BLaER1 treated with 17β-estradiol and CSF1 and Interleukin-3, amounts not matched to agents 10 nM and 100 nM (cell line): ENCODE measurements around the gene SUCNR1.
"Not testable (repeated sequence)": the region's sequence is repeated elsewhere in the genome, so short reads cannot be mapped to it uniquely, and the experiment has no call there.

Source experiments
- H3K27ac ChIP-seq, 11 experiments: shearing (Covaris generic); formaldehyde crosslinking; 2 replicates each; pipeline ENCODE4 v1.8.1; 2022
- H3K27me3 ChIP-seq, 11 experiments: shearing (Covaris generic); formaldehyde crosslinking; 2 replicates each; pipeline ENCODE4 v1.8.1; 2022
- H3K36me3 ChIP-seq, 11 experiments: shearing (Covaris generic); formaldehyde crosslinking; 2 replicates each; pipeline ENCODE4 v1.8.1; 2022
- H3K4me1 ChIP-seq, 10 experiments: shearing (Covaris generic); formaldehyde crosslinking; 2 replicates each; pipeline ENCODE4 v1.8.1; 2022
- H3K4me2 ChIP-seq, 11 experiments: shearing (Covaris generic); formaldehyde crosslinking; 2 replicates each; pipeline ENCODE4 v1.8.1; 2022
- H3K4me3 ChIP-seq, 10 experiments: shearing (Covaris generic); formaldehyde crosslinking; 2 replicates each; pipeline ENCODE4 v1.8.1; 2022
- H3K9ac ChIP-seq, 11 experiments: shearing (Covaris generic); formaldehyde crosslinking; 2 replicates each; pipeline ENCODE4 v1.8.1; 2022
- H3K9me3 ChIP-seq, 11 experiments: shearing (Covaris generic); formaldehyde crosslinking; replicated peaks in 1 of 11; 2 replicates each; pipeline ENCODE4 v1.8.1; 2022
- H4K20me1 ChIP-seq, 11 experiments: shearing (Covaris generic); formaldehyde crosslinking; 2 replicates each; pipeline ENCODE4 v1.8.1; 2022
- Cebpa-rat ChIP-seq, 11 experiments: shearing (Covaris generic); IDR thresholded peaks; 2 replicates each; pipeline ENCODE4 v1.8.1; 2022

SUCNR1 gene

DNA sequence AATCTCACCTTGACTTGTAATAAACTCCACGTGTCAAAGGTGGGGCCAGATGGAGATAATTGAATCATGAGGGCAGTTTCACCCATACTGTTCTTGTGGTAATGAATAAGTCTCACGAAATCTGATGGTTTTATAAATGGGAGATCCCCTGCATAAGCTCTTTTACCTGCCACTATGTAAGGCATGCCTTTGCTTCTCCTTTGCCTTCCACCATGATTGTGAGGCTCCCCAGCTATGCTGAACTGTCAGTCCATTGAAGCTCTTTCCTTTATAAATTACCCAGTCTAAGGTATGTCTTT is 45.5 kb downstream of the SUCNR1 start:
- H3K4me1 ChIP-seq, result peaks cover 0 to 15% (median 0%) of the 10 kb centered on the region in 10 experiments; a peak in 4 of 20 replicates
- H3K4me3 ChIP-seq, result no peak overlapping the region
- H3K4me2 ChIP-seq, result no peak overlapping the region
- no peak for TF ChIP-seq Cebpa-rat (IDR thresholded peaks at IDR 0.05)
- no peak overlapping the region for H3K27ac ChIP-seq
- H4K20me1 ChIP-seq, result no peaks in the 10 kb centered on the region
- no peaks in the 10 kb centered on the region for H3K36me3 ChIP-seq
- no peak overlapping the region for H3K9ac ChIP-seq
- H3K9me3 ChIP-seq, result peaks cover 0 to 5% (median 0%) of the 10 kb centered on the region in 11 experiments; a peak in 2 of 22 replicates
- no peaks in the 10 kb centered on the region for H3K27me3 ChIP-seq

DNA sequence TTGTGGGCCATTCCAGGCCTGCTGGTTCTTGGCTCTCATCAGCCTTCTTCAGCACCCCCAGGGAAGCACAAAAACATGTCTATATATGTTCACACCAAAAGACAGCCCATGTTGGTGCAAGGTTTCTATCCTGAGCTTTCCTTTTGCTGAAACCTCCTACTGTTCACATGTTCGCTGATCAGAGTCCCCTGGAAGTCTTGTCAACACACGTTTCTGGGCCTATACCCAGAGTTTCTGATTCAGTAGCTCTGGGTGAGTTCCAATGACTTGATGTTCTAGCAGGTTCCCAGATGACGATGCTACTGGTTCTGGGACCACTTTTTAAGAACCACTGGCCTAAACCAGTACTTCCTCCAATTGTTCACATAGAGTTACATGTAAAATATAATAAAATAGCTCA is 46.0 kb downstream of the SUCNR1 start:
- Histone ChIP-seq H3K9ac (no peak overlapping the region), H3K36me3 (no peaks in the 10 kb centered on the region), H3K4me3 (no peak overlapping the region), H3K27ac (no peak overlapping the region), H3K27me3 (no peaks in the 10 kb centered on the region), H3K4me2 (no peak overlapping the region), H4K20me1 (no peaks in the 10 kb centered on the region), H3K4me1 (peaks cover 0 to 15% (median 0%) of the 10 kb centered on the region in 10 experiments; a peak in 4 of 20 replicates), H3K9me3 (peaks cover 0 to 5% (median 0%) of the 10 kb centered on the region in 11 experiments; a peak in 2 of 22 replicates)
- TF ChIP-seq Cebpa-rat (IDR thresholded peaks at IDR 0.05), result no peak

DNA sequence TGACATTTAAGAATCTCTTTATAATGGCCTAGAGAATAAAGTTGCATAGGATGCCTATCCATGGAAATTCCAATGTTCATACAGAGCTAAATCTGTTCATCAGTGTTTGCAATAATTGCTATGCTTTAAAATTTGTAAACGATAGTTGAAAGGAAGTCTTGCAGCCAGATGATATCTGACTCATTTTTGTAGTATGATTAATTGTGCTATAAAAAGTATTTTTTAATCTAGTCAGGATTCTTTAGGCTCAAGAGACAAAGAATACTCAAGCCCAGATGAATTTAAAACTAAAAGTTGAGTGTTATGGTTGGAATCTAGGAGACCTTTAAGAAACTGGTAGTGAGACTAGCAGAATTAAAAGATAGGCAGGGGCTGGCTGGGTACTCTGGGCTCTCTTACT is 50.5 kb downstream of the SUCNR1 start:
- no peak overlapping the region for H3K27ac ChIP-seq
- H3K27me3 ChIP-seq, result no peaks in the 10 kb centered on the region
- H3K9ac ChIP-seq, result no peak overlapping the region
- H3K4me1 ChIP-seq, result no peaks in the 10 kb centered on the region
- TF ChIP-seq Cebpa-rat (IDR thresholded peaks at IDR 0.05), result no peak
- H3K4me3 ChIP-seq, result no peak overlapping the region
- H3K4me2 ChIP-seq, result no peak overlapping the region
- no peaks in the 10 kb centered on the region for H4K20me1 ChIP-seq
- peaks cover 0 to 12% (median 6%) of the 10 kb centered on the region in 11 experiments; a peak in 13 of 22 replicates for H3K9me3 ChIP-seq
- H3K36me3 ChIP-seq, result no peaks in the 10 kb centered on the region

DNA sequence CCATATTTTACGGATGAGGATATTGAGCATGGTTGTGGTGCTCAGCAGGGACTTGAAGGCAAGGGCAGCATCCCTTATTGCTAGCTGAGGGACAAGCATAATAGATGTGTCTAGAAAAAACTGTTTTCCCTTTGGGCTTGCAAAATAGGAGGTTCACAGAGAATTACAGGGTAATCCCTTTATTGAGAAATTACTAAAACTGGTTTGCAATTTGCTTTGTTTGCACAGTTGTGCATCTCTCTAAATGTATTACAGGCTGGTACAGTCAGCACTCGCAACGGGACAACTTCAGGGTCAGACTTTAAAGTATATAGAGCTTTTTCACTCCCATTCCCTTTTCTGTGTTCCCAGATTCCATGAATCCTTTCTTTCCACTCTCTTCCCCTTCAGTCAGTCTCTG is 51.3 kb downstream of the SUCNR1 start:
- TF ChIP-seq Cebpa-rat (IDR thresholded peaks at IDR 0.05), result no peak
- Histone ChIP-seq H3K9ac (no peak overlapping the region), H3K4me2 (no peak overlapping the region)

DNA sequence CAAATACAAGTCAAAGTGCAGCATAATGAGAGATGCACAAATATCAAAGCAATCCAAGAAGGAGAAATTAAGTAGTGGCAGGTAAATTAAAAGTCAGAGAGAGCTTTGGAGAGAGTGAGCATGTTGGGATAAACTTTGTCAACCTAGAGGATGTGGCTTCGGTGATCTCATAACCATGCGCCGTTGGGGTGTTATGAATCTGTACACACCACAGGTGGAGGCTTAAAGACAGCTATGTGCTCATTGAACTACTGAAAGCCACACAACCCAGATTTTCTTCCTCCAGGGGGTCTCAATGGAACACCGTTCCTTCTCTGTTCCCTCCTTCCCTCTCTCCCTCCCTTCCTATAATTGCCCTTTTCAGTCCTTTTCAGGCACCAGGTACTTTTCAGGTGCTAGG is 52.0 kb downstream of the SUCNR1 start:
- Histone ChIP-seq H3K27ac (no peak overlapping the region), H3K9ac (no peak overlapping the region), H3K36me3 (no peaks in the 10 kb centered on the region), H3K9me3 (peaks cover 0 to 18% (median 8%) of the 10 kb centered on the region in 11 experiments; a peak in 13 of 22 replicates), H3K27me3 (no peaks in the 10 kb centered on the region), H4K20me1 (no peaks in the 10 kb centered on the region), H3K4me3 (no peak overlapping the region), H3K4me2 (no peak overlapping the region), H3K4me1 (no peaks in the 10 kb centered on the region)
- no peak for TF ChIP-seq Cebpa-rat (IDR thresholded peaks at IDR 0.05)

More for the DNA sequence above, 51.3 kb downstream of the SUCNR1 start:
- peaks cover 0 to 18% (median 8%) of the 10 kb centered on the region in 11 experiments; a peak in 13 of 22 replicates for H3K9me3 ChIP-seq
- H3K27ac ChIP-seq, result no peak overlapping the region
- no peaks in the 10 kb centered on the region for H3K36me3 ChIP-seq
- H3K27me3 ChIP-seq, result no peaks in the 10 kb centered on the region
- no peaks in the 10 kb centered on the region for H4K20me1 ChIP-seq
- H3K4me1 ChIP-seq, result no peaks in the 10 kb centered on the region
- no peak overlapping the region for H3K4me3 ChIP-seq

DNA sequence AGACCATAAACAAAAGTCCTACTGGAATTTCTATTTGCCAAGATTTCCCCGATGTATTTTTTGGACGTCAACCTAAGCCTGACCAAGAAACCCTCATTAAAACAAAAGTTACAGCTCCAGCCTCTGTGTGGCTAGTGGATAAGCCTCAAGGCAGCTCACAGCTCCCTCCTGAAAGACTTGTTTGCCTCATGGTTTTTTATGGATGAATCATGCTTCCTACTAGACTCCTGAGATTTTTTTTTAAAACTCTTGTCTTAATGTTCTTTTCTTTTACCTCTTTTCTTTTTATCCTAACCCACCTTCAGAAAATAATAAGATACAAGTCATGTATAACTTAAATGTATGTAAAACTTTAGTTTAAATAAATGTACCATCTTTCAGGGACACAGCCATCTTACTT is 52.4 kb downstream of the SUCNR1 start:
- H3K9ac ChIP-seq, result no peak overlapping the region
- TF ChIP-seq Cebpa-rat (IDR thresholded peaks at IDR 0.05), result no peak

DNA sequence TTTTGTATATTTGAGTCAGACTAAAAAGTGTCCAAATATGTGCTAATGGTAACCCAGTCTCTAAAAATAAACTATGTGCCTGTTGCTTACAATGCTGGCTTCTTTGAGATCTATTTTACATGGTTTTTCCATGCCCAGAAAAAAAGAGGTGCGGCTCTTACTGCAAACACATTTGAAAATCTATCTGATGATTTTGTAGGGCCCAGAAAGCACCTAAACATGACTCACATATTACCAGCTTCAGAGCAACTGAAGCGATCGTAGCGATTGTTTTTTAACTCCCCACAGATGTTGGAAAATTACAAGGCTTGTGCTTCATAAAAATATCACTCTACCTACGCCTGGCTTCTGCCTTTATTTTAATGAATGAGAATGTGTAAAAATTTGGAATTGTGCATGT is 53.5 kb downstream of the SUCNR1 start:
- no peak for TF ChIP-seq Cebpa-rat (IDR thresholded peaks at IDR 0.05)
- Histone ChIP-seq H3K9me3 (peaks cover 0 to 18% (median 8%) of the 10 kb centered on the region in 11 experiments; a peak in 13 of 22 replicates), H3K27ac (no peak overlapping the region), H3K9ac (no peak overlapping the region), H3K4me1 (no peaks in the 10 kb centered on the region), H3K4me3 (no peak overlapping the region), H3K27me3 (no peaks in the 10 kb centered on the region), H3K36me3 (no peaks in the 10 kb centered on the region), H3K4me2 (no peak overlapping the region), H4K20me1 (no peaks in the 10 kb centered on the region)

More for the DNA sequence above, 52.4 kb downstream of the SUCNR1 start:
- Histone ChIP-seq H3K27ac (no peak overlapping the region), H4K20me1 (no peaks in the 10 kb centered on the region), H3K36me3 (no peaks in the 10 kb centered on the region), H3K9me3 (peaks cover 0 to 18% (median 8%) of the 10 kb centered on the region in 11 experiments; a peak in 13 of 22 replicates), H3K4me2 (no peak overlapping the region), H3K4me3 (no peak overlapping the region), H3K27me3 (no peaks in the 10 kb centered on the region), H3K4me1 (no peaks in the 10 kb centered on the region)

DNA sequence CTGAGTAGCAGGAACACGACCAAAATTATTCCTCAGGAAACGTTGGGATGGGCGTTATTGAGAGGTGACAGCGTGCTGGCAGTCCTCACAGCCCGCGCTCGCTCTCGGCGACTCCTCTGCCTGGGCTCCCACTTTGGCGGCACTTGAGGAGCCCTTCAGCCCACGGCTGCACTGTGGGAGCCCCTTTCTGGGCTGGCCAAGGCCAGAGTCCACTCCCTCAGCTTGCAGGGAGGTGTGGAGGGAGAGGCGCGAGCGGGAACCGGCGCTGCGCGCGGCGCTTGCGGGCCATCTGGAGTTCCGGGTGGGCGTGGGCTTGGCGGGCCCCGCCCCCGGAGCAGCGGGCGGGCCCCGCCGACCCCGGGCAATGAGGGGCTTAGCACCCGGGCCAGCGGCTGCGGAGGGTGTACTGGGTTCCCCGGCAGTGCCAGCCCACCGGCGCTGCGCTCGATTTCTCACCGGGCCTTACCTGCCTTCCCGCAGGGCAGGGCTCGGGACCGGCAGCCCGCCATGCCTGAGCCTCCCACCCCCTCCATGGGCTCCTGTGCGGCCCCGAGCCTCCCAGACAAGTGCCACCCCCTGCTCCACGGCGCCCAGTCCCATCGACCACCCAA is 54.6 kb downstream of the SUCNR1 start:
- H3K4me3 ChIP-seq, H3K27ac ChIP-seq, H3K9ac ChIP-seq, H3K27me3 ChIP-seq, H3K4me2 ChIP-seq, H4K20me1 ChIP-seq, H3K4me1 ChIP-seq, H3K36me3 ChIP-seq: not testable (repeated sequence)
- peaks cover 0 to 18% (median 8%) of the 10 kb centered on the region in 11 experiments; a peak in 13 of 22 replicates for H3K9me3 ChIP-seq

DNA sequence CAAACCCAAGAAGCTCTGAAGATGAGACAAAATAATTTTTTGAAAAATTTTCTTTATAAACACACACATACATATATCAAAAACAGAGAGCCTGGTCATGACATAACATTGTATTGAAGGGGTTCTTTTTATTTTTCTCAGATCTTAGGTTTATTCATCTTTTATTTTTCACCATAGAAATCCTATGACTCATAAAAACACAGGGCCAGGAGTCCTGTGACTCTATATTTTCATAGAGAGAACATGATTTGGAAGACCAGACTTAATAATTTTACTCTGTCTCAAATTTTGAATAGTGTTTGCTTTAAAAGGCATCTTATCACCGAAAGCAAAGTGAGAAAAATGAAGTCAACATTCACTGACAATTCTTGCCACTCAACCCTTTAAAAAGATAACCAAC is 57.7 kb downstream of the SUCNR1 start:
- no peak overlapping the region for H3K9ac ChIP-seq
- H3K4me2 ChIP-seq, result no peak overlapping the region
- no peak for TF ChIP-seq Cebpa-rat (IDR thresholded peaks at IDR 0.05)
- H3K4me3 ChIP-seq, result no peak overlapping the region
- no peak overlapping the region for H3K27ac ChIP-seq
- no peaks in the 10 kb centered on the region for H3K36me3 ChIP-seq
- H4K20me1 ChIP-seq, result no peaks in the 10 kb centered on the region
- no peaks in the 10 kb centered on the region for H3K4me1 ChIP-seq
- peaks cover 0 to 18% (median 8%) of the 10 kb centered on the region in 11 experiments; a peak in 13 of 22 replicates for H3K9me3 ChIP-seq
- no peaks in the 10 kb centered on the region for H3K27me3 ChIP-seq

DNA sequence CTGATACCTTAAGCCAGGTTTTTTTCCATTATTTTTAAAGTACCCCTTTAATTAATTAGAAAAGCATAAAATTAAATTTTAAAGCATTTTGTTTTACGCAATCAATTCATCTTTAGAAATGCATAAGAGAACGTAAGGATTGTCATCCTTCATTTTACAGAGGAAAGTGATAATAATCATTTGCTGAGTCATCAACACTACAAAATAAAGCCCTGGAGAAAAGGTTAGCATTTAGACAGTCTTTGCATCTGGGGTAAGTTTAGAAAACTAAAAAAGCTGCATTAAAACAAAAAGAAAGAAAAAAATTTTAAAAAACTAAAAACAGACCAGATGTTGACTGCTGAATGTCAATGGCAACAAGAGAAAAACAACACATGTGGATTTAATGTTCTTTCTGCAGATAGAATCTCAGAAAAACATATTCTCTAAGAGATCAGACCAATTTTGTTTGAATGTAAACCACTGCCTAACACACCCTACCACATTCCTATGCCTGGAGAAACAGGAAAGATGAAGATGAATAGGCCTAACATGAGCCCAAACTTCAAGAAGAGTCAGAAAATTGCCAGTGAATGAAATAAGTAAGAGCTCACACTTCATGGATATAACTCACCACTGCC is 59.9 kb downstream of the SUCNR1 start:
- Histone ChIP-seq H3K4me2 (no peak overlapping the region), H3K9ac (no peak overlapping the region), H3K9me3 (peaks cover 0 to 12% (median 8%) of the 10 kb centered on the region in 11 experiments; a peak in 10 of 22 replicates), H3K36me3 (no peaks in the 10 kb centered on the region), H3K27ac (no peak overlapping the region), H3K4me3 (no peak overlapping the region), H4K20me1 (no peaks in the 10 kb centered on the region), H3K27me3 (no peaks in the 10 kb centered on the region), H3K4me1 (no peaks in the 10 kb centered on the region)
- TF ChIP-seq Cebpa-rat (IDR thresholded peaks at IDR 0.05), result no peak
